ENCODE results near the gene ST8SIA4.

The ST8SIA4 gene

GRCh38 chr5:100872408-100873190 lies 30.5 kb downstream of the ST8SIA4 start:
- peak in 2 of 3 donors; percentile 5 to 16 for DNase-seq (ENCODE audit: low read depth in 2 of 3, low spot score in 1 of 3)

- DNase-seq (ENCODE audit: low read depth in 2 of 3, low spot score in 1 of 3) = no peak
Observed at GRCh38 chr5:100867039-100867562, 36.0 kb downstream of the ST8SIA4 start.

GRCh38 chr5:100864931-100865330 lies 38.2 kb downstream of the ST8SIA4 start:
- no peak for DNase-seq (ENCODE audit: low read depth in 2 of 3, low spot score in 1 of 3)

- no peak for DNase-seq (ENCODE audit: low read depth in 2 of 3, low spot score in 1 of 3)
Observed at GRCh38 chr5:100863739-100864138, 39.3 kb downstream of the ST8SIA4 start.

GRCh38 chr5:100861148-100861547 lies 41.9 kb downstream of the ST8SIA4 start:
- DNase-seq (ENCODE audit: low read depth in 2 of 3, low spot score in 1 of 3) = no peak

- peak in 1 of 3 donors; percentile 5 for DNase-seq (ENCODE audit: low read depth in 2 of 3, low spot score in 1 of 3)
Observed at GRCh38 chr5:100860407-100860806, 42.7 kb downstream of the ST8SIA4 start.

- no peak for DNase-seq (ENCODE audit: low read depth in 2 of 3, low spot score in 1 of 3)
Observed at GRCh38 chr5:100858987-100859545, 44.0 kb downstream of the ST8SIA4 start.

- no peak for DNase-seq (ENCODE audit: low read depth in 2 of 3, low spot score in 1 of 3)
Observed at GRCh38 chr5:100856462-100856861, 46.6 kb downstream of the ST8SIA4 start.

GRCh38 chr5:100855937-100856430 lies 47.1 kb downstream of the ST8SIA4 start:
- DNase-seq (ENCODE audit: low read depth in 2 of 3, low spot score in 1 of 3) = no peak

GRCh38 chr5:100855295-100855694 lies 47.8 kb downstream of the ST8SIA4 start:
- no peak for DNase-seq (ENCODE audit: low read depth in 2 of 3, low spot score in 1 of 3)

- DNase-seq (ENCODE audit: low read depth in 2 of 3, low spot score in 1 of 3) = no peak
Observed at GRCh38 chr5:100854591-100854990, 48.5 kb downstream of the ST8SIA4 start.

GRCh38 chr5:100853582-100853981 lies 49.5 kb downstream of the ST8SIA4 start:
- DNase-seq (ENCODE audit: low read depth in 2 of 3, low spot score in 1 of 3) = no peak

GRCh38 chr5:100852988-100853449 lies 50.1 kb downstream of the ST8SIA4 start:
- no peak for DNase-seq (ENCODE audit: low read depth in 2 of 3, low spot score in 1 of 3)

GRCh38 chr5:100852051-100852450 lies 51.0 kb downstream of the ST8SIA4 start:
- DNase-seq (ENCODE audit: low read depth in 2 of 3, low spot score in 1 of 3) = no peak

- no peak for DNase-seq (ENCODE audit: low read depth in 2 of 3, low spot score in 1 of 3)
Observed at GRCh38 chr5:100846772-100847171, 56.3 kb downstream of the ST8SIA4 start.

GRCh38 chr5:100842080-100842479 lies 61.0 kb downstream of the ST8SIA4 start:
- no peak for DNase-seq (ENCODE audit: low read depth in 2 of 3, low spot score in 1 of 3)

- DNase-seq (ENCODE audit: low read depth in 2 of 3, low spot score in 1 of 3) = no peak
Observed at GRCh38 chr5:100841358-100842076, 61.6 kb downstream of the ST8SIA4 start.

- no peak for DNase-seq (ENCODE audit: low read depth in 2 of 3, low spot score in 1 of 3)
Observed at GRCh38 chr5:100840789-100841188, 62.3 kb downstream of the ST8SIA4 start.

- DNase-seq (ENCODE audit: low read depth in 2 of 3, low spot score in 1 of 3) = peak in 1 of 3 donors; percentile 19
Observed at GRCh38 chr5:100840370-100840769, 62.7 kb downstream of the ST8SIA4 start.

GRCh38 chr5:100838048-100838473 lies 65.0 kb downstream of the ST8SIA4 start:
- DNase-seq (ENCODE audit: low read depth in 2 of 3, low spot score in 1 of 3) = no peak

- no peak for DNase-seq (ENCODE audit: low read depth in 2 of 3, low spot score in 1 of 3)
Observed at GRCh38 chr5:100834519-100834918, 68.6 kb downstream of the ST8SIA4 start.

Data from stimulated activated CD4-positive, alpha-beta T cell treated with anti-CD3 and anti-CD28 coated beads, Interleukin-12 subunit alpha, Interleukin-12 subunit beta, amount 100 ng/mL, for 48 hours (primary cell).